ENCODE results near the gene LRIG1.

GRCh38 chr3:66504850-66505641, 4.2 kb upstream of the LRIG1 start:
- TF ChIP-seq TAF1 (IDR thresholded peaks at IDR 0.05; ENCODE audit: borderline replicate concordance, low read depth, low read length) (no peak), POLR2AphosphoS5 (IDR thresholded peaks at IDR 0.05; ENCODE audit: low read depth, low read length) (no peak)

Data from GM12892 (cell line).